SK-N-MC (cell line): ENCODE results near the gene VGLL4.

ENCODE experiments used
- EZH2 ChIP-seq: fragments of 200-600 bp; sonication (generic); IDR thresholded peaks from one replicate; pipeline ENCODE4 v1.6.1; 2017; ENCODE audit warnings: antibody characterized with exemption
- FOXP2 ChIP-seq: optimal IDR thresholded peaks from 2 replicates; pipeline ENCODE3; 2011; ENCODE audit warnings: mild to moderate bottlenecking, moderate library complexity; ENCODE audit not compliant: insufficient read depth; ENCODE audit errors: extremely low read length, control extremely low read depth
- POLR2AphosphoS5 ChIP-seq: IDR thresholded peaks from 2 replicates; pipeline ENCODE4 v1.6.1; 2012; ENCODE audit warnings: mild to moderate bottlenecking, low read depth, low read length, borderline replicate concordance

DNA sequence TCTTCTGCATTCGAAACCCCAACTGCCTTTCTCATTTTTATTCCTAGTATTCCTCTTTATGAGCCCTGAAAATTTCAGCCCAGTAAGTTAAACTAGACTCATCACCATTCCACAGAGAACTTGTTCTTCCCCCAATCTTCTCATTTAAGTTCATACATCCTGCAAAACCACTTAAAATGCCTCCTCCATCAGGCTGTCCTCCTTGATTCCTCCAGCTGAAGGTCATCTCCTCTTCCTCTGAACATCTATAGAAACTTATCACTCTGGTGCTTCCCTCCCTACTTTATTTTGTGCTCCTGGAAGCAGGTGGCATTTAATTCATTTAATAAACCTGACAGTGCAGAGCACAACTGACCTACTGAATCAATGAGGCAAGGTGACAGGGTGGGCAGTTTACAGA, 38.3 kb downstream of the VGLL4 start:
- TF ChIP-seq POLR2AphosphoS5 (no peak), EZH2 (no peak), FOXP2 (no peak)
